ENCODE results near the gene GNAT2. TPM values are rescaled to one million over a fixed set of nuclear protein-coding genes. Genes with fewer than 3 reads are reported as not detected.
A peak's percentile ranks its signal among the peaks of the same experiment; 100 is the strongest.

GNAT2 gene
- total RNA-seq, 1 donor from 2014 or later = not detected

DNA sequence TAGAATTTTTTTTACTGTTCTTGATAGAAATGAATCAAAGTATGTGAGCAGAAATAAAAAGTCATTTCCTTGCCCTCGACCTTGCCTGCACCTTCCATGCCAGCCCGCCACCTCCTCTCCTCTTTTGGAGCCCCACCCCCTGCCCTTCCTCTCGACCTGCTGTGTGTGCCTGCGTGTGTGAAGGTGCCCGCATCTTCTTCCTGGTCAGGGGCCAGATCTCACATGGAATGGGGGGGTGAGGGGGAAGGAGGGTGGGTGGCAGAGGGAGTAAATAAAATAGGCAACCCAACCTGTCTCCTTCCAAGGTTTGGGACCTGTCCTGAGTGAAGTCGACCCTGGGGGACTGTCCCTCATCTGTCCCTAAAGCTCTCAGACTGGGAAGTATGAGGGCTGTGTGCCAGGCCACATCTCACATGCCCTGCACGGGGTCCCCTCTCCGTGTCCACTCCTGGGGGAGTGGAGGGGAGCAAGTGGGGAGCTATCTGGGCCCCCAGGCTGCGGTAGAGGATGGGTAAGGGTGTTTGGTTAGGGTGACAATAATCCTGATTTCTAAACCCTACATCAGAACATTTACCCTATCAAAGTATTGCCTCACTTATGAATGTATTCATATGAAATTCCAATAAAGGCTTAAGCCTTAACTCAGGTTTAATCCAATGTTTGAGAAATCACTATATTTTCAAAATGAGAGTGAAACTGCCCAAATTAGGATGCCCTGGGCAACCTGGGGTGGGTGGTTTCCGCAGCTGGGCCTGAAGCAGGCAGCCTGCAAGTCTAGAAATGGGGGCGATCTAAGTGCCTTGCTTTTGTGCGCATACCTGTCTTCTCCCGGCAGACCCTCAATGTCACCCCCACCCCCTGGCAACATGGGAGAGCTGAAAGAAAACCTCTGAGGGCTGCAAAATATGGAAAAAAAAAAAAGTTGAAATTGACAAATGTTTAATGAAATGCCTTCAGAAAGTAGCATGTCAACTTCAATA, 15.6 kb upstream of the GNAT2 start:
- no peak overlapping the region for H3K27ac Mint-ChIP-seq (ENCODE audit: unreplicated experiment)
- peaks cover 7% of the 10 kb centered on the region for H3K27me3 Mint-ChIP-seq (ENCODE audit: unreplicated experiment)
- H3K4me3 Mint-ChIP-seq (ENCODE audit: unreplicated experiment) = no peak overlapping the region
- H3K9me3 Mint-ChIP-seq (ENCODE audit: unreplicated experiment) = peaks cover 5% of the 10 kb centered on the region
- peaks cover 12% of the 10 kb centered on the region for H3K4me1 Mint-ChIP-seq (ENCODE audit: low read depth, unreplicated experiment)
- TF ChIP-seq, protein P1, sequence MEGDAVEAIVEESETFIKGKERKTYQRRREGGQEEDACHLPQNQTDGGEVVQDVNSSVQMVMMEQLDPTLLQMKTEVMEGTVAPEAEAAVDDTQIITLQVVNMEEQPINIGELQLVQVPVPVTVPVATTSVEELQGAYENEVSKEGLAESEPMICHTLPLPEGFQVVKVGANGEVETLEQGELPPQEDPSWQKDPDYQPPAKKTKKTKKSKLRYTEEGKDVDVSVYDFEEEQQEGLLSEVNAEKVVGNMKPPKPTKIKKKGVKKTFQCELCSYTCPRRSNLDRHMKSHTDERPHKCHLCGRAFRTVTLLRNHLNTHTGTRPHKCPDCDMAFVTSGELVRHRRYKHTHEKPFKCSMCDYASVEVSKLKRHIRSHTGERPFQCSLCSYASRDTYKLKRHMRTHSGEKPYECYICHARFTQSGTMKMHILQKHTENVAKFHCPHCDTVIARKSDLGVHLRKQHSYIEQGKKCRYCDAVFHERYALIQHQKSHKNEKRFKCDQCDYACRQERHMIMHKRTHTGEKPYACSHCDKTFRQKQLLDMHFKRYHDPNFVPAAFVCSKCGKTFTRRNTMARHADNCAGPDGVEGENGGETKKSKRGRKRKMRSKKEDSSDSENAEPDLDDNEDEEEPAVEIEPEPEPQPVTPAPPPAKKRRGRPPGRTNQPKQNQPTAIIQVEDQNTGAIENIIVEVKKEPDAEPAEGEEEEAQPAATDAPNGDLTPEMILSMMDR (IDR thresholded peaks at IDR 0.05; ENCODE audit: partially characterized antibody, unreplicated experiment) = no peak
- DNase-seq = no peak
- H3K36me3 Mint-ChIP-seq (ENCODE audit: unreplicated experiment) = no peaks in the 10 kb centered on the region

DNA sequence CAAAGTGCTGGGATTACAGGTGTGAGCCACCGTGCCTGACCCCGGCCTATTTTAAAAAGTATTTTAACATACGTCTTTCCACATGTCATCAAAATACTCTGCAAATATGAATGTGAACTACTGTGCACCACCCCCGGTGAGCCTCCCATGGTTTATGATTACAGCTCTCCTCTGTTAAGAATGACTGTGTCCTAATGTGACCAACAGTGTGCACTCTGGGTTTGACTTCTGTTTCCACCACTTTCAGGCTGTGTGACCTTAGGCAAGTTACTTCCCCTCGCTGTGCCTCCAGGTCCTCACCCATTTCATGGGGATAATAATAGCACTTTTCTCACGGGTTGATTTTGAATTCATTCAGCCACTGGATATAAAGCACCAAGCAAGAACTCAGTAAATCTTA, 14.9 kb upstream of the GNAT2 start:
- DNase-seq = no peak
- Mint-ChIP-seq H3K4me3 (ENCODE audit: unreplicated experiment) (no peak overlapping the region), H3K27ac (ENCODE audit: unreplicated experiment) (no peak overlapping the region), H3K36me3 (ENCODE audit: unreplicated experiment) (no peaks in the 10 kb centered on the region), H3K4me1 (ENCODE audit: low read depth, unreplicated experiment) (peaks cover 11% of the 10 kb centered on the region), H3K9me3 (ENCODE audit: unreplicated experiment) (peaks cover 8% of the 10 kb centered on the region), H3K27me3 (ENCODE audit: unreplicated experiment) (peaks cover 5% of the 10 kb centered on the region)
- TF ChIP-seq, protein P1 (IDR thresholded peaks at IDR 0.05; ENCODE audit: partially characterized antibody, unreplicated experiment) = no peak

DNA sequence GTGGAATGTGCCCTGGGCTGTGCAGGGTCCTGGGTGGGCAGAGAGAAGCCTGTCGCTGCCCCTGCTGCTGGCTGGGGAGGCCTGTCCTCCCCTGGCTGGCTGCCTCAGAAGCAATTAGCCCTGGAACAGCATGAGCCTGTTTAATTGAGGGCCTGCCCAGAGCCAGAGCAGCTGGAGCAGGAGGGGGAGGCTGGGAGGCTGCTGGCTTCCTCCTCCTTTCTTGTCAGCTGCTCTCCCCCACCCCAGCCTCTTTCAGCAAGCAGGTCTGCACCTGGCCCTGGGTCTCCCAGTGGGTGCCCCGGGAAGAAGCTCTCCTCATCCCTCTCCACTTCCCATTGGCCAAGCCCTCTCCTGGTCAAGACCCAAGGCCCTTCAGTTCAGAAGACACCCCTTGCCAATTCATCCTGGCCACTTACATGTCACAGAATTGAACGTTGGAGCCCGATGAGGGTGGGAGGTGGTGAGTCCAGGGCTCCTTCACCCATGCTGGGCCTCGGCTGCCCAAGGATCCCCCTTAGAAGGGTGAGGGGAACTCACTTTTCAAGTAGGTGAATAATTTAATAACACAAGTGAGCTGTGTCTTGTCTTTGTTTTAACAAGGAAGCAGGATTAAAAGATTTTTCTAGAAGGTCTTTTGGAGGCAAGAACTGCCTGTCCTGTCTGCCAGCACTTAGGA, 13.4 kb upstream of the GNAT2 start:
- TF ChIP-seq, protein P1 (IDR thresholded peaks at IDR 0.05; ENCODE audit: partially characterized antibody, unreplicated experiment) = no peak
- peak; percentile 59 for DNase-seq
- H3K27ac Mint-ChIP-seq (ENCODE audit: unreplicated experiment) = peak overlapping the region; percentile 63
- peaks cover 8% of the 10 kb centered on the region for H3K9me3 Mint-ChIP-seq (ENCODE audit: unreplicated experiment)
- peaks cover 6% of the 10 kb centered on the region for H3K27me3 Mint-ChIP-seq (ENCODE audit: unreplicated experiment)
- no peaks in the 10 kb centered on the region for H3K36me3 Mint-ChIP-seq (ENCODE audit: unreplicated experiment)
- H3K4me1 Mint-ChIP-seq (ENCODE audit: low read depth, unreplicated experiment) = peaks cover 7% of the 10 kb centered on the region
- no peak overlapping the region for H3K4me3 Mint-ChIP-seq (ENCODE audit: unreplicated experiment)

DNA sequence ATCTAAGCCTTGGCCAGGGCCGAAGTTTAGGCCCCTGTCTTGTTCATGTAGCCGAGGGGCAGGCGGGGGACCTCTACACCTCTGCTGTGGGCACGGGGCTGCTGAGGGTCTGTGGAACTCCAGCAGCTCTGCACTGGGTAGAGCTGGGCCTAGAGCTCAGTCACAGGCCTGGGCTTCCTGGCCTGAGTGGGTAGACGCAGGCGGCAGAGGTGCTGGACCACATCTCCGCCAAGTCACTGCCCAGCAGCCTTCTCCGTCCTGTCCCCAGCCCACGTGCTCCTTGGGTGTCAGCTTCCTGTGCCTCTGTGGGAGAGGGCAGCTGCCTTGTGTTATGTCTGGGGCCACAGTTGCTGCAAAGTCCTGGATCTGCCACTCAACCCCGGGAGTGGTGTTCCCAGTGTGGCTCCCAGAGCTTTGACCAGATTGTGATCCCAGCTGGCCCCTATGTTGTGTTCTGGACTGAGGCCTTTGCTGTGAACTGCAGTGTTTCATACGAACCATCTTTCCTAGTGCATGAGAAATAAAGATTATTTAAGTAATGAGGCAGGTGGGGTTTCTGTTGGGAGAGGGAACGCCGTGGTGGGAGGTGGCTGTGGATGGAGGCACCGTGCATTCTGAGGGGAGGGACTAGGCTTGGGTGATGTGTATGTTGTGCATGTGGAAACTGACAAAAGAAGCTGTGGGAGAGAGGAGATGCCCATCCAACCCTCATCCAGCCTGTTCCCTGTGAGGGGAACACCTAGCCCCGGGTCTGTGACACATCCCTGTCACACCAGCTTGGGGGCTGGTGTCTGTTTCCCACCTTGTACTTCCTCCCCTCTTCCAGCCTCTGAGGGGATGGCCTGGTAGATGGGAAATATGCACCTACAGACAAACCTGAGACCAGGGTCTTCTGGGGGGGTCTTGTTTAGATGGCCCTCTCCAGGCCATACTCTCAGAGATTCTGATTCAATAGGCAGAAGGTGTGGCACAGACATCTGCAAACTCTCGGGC, 12.4 kb upstream of the GNAT2 start:
- peaks cover 7% of the 10 kb centered on the region for H3K4me1 Mint-ChIP-seq (ENCODE audit: low read depth, unreplicated experiment)
- peaks cover 6% of the 10 kb centered on the region for H3K27me3 Mint-ChIP-seq (ENCODE audit: unreplicated experiment)

More for the DNA sequence above, 12.4 kb upstream of the GNAT2 start:
- TF ChIP-seq, protein P1 (IDR thresholded peaks at IDR 0.05; ENCODE audit: partially characterized antibody, unreplicated experiment) = no peak
- DNase-seq = no peak
- Mint-ChIP-seq H3K27ac (ENCODE audit: unreplicated experiment) (peak overlapping the region; percentile 77), H3K36me3 (ENCODE audit: unreplicated experiment) (no peaks in the 10 kb centered on the region), H3K4me3 (ENCODE audit: unreplicated experiment) (peak overlapping the region; percentile 16), H3K9me3 (ENCODE audit: unreplicated experiment) (peaks cover 8% of the 10 kb centered on the region)

Data from glutamatergic neuron (in vitro differentiated cells).